ENCODE data around the gene CDK5RAP2.
"Not testable (repeated sequence)": the region's sequence is repeated elsewhere in the genome, so short reads cannot be mapped to it uniquely, and the experiment has no call there.

Gene CDK5RAP2

GRCh38 chr9:120545701-120546550 is 34.0 kb downstream of the CDK5RAP2 start:
- DNase-seq (ENCODE audit: low spot score) (no peak), FAIRE-seq (no peak)

DNA sequence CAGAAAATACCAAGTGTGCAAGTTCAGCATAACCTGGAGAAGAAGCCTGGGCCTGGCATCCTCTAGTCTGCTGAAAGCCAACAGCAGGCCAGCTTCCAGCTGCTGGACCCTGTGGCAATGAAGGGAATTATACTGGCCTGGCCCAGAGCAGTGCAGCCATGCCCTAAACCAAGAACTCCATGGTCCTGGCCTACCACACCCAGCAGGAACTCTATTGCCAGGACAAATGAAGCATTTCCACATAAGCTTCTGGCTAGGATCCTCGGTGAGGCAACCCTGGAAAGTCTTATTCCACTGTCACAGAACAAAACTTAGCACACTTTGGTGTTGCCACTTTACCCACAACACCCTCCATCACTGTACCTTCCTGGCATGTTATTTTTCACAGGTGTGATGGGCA is 35.5 kb downstream of the CDK5RAP2 start:
- FAIRE-seq = no peak

GRCh38 chr9:120542701-120543490 is 37.1 kb downstream of the CDK5RAP2 start:
- DNase-seq (ENCODE audit: low spot score) = no peak
- FAIRE-seq = no peak

More for the DNA sequence above, 35.5 kb downstream of the CDK5RAP2 start:
- DNase-seq (ENCODE audit: low spot score) = no peak

DNA sequence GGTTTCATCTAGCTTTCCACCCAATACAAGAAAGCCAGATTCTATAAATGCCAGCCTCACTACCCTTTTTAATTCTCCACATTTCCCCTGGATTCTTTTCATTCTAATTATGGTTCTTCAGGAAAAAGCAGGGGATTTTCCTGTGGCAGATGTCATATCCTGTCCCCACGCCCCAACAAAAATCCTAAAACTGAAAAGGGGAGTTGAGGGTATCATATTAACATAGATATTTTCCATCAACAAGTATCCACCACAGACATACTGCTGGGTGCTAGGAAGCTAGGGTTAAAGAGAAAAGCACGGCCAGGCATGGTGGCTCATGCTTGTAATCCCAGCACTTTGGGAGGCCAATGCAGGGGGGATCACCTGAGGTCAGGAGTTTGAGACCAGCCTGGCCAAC is 38.0 kb downstream of the CDK5RAP2 start:
- no peak for DNase-seq (ENCODE audit: low spot score)
- no peak for FAIRE-seq

DNA sequence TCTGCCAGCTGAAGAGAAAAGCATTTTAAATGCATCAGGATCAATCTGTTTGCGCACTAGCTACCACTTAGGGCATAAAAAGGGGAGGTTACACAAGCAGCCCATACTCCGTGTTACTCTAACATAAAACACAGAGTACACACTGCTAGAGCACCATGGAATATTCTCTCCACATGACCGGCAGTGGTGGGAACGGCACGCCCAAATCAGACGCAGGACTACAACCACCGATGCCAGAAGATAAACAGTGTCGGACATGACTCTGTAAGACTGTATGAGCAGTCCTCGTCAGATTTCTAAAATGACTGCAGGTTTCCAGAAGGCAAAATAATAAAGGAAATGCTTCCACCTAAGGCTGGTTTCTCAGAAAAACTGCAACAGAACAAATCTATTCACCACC is 40.0 kb downstream of the CDK5RAP2 start:
- FAIRE-seq = no peak
- no peak for DNase-seq (ENCODE audit: low spot score)

GRCh38 chr9:120538339-120538738 is 41.6 kb downstream of the CDK5RAP2 start:
- DNase-seq (ENCODE audit: low spot score) = no peak
- FAIRE-seq = no peak

DNA sequence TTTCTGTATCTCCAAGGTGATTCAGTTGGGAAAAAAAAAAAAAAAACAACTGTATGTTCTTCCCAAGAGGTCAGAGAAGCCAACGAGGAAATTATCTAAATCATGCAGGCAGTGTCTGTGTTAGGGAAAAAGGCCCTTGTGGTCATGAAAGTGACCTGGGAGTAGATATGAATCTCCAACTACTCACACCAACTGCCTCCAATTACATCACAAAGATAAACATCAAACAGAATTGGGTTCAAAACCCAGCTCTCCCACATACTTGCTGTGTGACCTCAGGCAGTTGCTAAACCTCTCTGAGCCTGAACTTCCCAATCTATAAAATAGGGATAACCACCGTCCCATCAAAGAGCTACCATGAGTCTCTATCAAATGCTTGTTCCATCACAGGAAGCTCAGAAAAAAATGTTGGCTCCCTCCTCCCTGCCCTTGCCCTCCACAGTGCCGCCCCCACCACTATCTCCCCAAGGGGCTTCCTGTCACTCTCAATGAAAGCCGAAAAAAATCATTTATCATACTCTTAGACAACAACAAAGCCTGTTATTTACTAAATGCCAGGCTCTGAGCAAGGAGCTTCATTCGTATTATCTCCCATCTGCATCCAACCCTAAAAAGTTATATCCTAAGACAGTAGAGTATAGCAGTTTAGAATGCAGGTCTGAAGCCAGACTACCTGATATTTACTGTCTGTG is 42.9 kb downstream of the CDK5RAP2 start:
- DNase-seq (ENCODE audit: low spot score) = no peak
- FAIRE-seq = no peak

- DNase-seq (ENCODE audit: low spot score) (no peak), FAIRE-seq (no peak)
These were observed 43.9 kb downstream of the CDK5RAP2 start for GRCh38 chr9:120536094-120536493.

GRCh38 chr9:120534266-120534665 is 45.7 kb downstream of the CDK5RAP2 start:
- DNase-seq (ENCODE audit: low spot score) = no peak
- FAIRE-seq = no peak

- DNase-seq (ENCODE audit: low spot score) (no peak), FAIRE-seq (no peak)
These were observed 47.1 kb downstream of the CDK5RAP2 start for GRCh38 chr9:120532891-120533290.

- no peak for FAIRE-seq
- no peak for DNase-seq (ENCODE audit: low spot score)
These were observed 47.5 kb downstream of the CDK5RAP2 start for GRCh38 chr9:120532475-120532874.

GRCh38 chr9:120531683-120532300 is 48.2 kb downstream of the CDK5RAP2 start:
- FAIRE-seq (no peak), DNase-seq (ENCODE audit: low spot score) (no peak)

DNA sequence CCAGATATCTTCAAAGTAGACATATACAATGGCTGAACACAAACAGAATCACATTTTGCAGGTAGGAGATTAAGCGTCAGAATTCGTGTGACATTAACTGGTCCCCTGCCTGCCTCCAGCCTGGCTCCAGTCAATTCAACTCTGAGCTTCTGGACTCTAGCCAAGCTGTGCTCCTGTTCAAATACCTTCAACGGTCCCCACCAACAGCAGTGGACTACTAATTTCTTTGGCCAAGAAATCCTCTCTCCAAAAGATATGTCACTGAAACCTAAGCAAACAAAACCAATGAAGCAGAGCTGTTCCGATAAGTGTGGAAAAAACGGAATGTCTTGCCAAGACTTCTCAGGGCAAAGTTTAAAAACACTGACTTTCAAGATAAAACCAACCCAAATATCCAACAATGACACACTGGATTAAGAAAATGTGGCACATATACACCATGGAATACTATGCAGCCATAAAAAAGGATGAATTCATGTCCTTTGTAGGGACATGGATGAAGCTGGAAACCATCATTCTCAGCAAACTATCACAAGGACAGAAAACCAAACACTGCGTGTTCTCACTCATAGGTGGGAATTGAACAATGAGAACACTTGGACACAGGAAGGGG is 49.6 kb downstream of the CDK5RAP2 start:
- not testable (repeated sequence) for FAIRE-seq; DNase-seq (ENCODE audit: low spot score)

DNA sequence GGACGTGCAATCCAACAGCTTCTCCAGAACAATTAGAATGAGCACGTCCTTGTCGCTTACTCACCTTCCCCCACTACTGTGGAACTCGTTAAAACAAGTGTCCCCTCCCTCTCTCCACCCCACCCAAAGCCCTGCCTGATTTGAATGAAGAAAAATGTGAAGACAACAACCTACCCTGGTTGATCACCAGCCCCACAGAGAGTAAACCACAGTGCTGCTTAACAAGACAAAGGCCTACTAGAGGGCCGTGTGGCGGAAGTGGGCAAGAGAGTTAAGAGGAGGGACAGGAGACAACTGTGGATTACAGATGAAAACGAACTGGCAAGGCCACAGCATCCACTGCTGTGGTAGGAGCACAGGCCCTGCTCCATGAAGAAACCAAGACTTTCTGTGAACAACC is 51.1 kb downstream of the CDK5RAP2 start:
- FAIRE-seq (no peak), DNase-seq (ENCODE audit: low spot score) (no peak)

DNA sequence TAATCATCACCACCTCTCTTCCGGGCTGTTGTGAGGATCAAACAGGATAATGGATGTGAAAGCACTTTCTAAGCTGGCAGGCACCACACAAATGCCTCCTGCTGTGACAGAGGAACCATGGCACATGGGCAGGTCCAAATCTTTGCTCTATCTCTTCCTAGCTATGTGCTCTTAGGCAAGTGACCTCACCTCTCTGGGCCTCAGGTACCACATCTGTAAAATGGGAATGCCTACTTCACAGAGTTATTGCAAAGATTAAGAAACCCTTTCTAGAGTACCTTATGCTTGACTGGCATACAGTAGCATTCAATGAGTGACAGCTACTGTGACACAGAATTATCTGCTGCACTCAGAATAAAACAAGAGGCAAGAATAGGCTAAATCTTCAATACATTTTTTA is 51.6 kb downstream of the CDK5RAP2 start:
- DNase-seq (ENCODE audit: low spot score) (no peak), FAIRE-seq (no peak)

DNA sequence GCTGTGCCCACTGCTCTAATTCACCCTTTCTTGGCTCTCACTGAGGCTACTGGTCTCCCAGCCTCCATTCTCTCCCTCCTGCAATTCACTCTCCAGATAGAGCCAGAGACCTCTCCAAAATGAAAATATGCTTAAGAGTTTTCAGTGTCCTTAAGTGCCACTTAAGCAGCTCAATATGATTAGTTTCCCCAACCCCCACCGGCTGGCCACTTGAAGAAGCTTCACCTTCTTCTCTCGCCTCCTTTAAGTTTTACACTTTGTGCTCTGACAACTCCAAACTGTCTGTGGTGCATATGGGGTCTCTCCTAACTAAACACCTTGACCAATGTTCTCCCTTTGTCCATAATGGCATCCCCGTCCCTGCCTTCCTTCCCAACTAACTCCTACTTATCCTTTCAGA is 53.4 kb downstream of the CDK5RAP2 start:
- no peak for DNase-seq (ENCODE audit: low spot score)

GRCh38 chr9:120524863-120525262 is 55.1 kb downstream of the CDK5RAP2 start:
- DNase-seq (ENCODE audit: low spot score) = no peak
- no peak for FAIRE-seq

More for the DNA sequence above, 53.4 kb downstream of the CDK5RAP2 start:
- FAIRE-seq = no peak

- FAIRE-seq (no peak), DNase-seq (ENCODE audit: low spot score) (no peak)
These were observed 55.9 kb downstream of the CDK5RAP2 start for GRCh38 chr9:120524038-120524437.

DNA sequence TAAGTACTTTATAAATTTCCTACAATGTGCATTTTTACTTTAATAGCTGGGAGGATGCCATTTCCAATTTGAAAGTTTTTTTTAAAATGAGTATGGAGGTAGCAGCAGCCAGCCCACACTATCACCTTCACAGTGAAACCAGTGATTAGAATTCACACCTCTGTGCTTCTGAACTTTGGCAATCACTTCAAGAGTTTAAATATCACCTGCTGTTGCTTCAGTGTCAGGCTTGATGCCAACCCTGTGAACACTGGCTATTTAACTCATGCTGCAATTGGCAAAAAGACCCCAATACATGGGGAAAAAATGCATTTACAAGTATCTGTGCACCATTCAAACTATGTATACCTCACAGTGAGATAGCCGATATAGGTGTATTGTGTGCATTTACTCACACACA is 57.4 kb downstream of the CDK5RAP2 start:
- DNase-seq (ENCODE audit: low spot score) = no peak
- FAIRE-seq = no peak

GRCh38 chr9:120522032-120522431 is 57.9 kb downstream of the CDK5RAP2 start:
- FAIRE-seq (no peak), DNase-seq (ENCODE audit: low spot score) (no peak)

DNA sequence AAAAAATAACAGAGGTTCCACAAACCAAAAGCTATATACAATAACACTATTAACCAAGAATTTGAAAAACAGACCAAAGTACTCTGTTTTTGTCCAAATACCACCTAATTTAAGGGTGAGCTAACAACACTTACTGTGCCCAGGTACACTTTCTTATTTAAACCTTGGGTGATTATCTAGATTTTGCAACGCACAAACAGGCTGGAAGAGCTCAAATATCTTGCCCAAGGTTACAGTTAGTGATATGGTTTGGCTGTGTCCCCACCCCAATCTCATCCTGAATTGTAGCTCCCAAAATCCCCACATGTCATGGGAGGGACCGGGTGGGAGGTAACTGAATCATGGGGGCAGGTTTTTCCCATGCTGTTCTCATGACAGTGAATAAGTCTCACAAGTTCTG is 58.9 kb downstream of the CDK5RAP2 start:
- no peak for DNase-seq (ENCODE audit: low spot score)
- no peak for FAIRE-seq

Measured in RCC 7860 (cell line).